HL-60 (cell line): ENCODE results near the gene KLF5.

Experiments used
- DNase-seq, 2 experiments: peaks; one replicate each; pipeline ENCODE4 v3.0.0-alpha.2; 2010 to 2020; ENCODE audit warnings: low read depth in 1 of 2, low spot score in 1 of 2
- H3K27ac ChIP-seq: fragments of 250-450 bp; sonication (Bioruptor Pico); replicated peaks from 2 replicates; pipeline ENCODE4 v1.5.1; 2020; ENCODE audit warnings: mild to moderate bottlenecking, moderate library complexity
- H3K27me3 ChIP-seq: fragments of 250-450 bp; sonication (Bioruptor Pico); 2 replicates; pipeline ENCODE4 v1.5.1; 2021; ENCODE audit warnings: mild to moderate bottlenecking, moderate library complexity; ENCODE audit not compliant: insufficient read depth, poor library complexity, severe bottlenecking
- H3K4me3 ChIP-seq: replicated peaks from 2 replicates; pipeline ENCODE4 v1.5.1; 2011; ENCODE audit warnings: mild to moderate bottlenecking, control low read depth, low read length; ENCODE audit not compliant: insufficient read depth
- GABPA ChIP-seq: IDR thresholded peaks from 2 replicates; pipeline ENCODE4 v1.6.1; 2012; ENCODE audit warnings: low read depth
- POLR2AphosphoS5 ChIP-seq: IDR thresholded peaks from 2 replicates; pipeline ENCODE4 v1.6.1; 2012; ENCODE audit warnings: low read depth
- SPI1 ChIP-seq: IDR thresholded peaks from 2 replicates; pipeline ENCODE4 v1.6.1; 2012; ENCODE audit warnings: low read depth, mild to moderate bottlenecking, borderline replicate concordance
- TF ChIP-seq, protein P1 (sequence below): IDR thresholded peaks from one replicate; pipeline ENCODE4 v1.5.1; 2011; ENCODE audit warnings: low read length, control low read depth, inconsistent platforms; ENCODE audit not compliant: insufficient read depth
- TF ChIP-seq, protein P2 (sequence below): IDR thresholded peaks from 2 replicates; pipeline ENCODE4 v1.6.1; 2012; ENCODE audit warnings: low read depth; ENCODE audit not compliant: insufficient replicate concordance

KLF5 gene

DNA sequence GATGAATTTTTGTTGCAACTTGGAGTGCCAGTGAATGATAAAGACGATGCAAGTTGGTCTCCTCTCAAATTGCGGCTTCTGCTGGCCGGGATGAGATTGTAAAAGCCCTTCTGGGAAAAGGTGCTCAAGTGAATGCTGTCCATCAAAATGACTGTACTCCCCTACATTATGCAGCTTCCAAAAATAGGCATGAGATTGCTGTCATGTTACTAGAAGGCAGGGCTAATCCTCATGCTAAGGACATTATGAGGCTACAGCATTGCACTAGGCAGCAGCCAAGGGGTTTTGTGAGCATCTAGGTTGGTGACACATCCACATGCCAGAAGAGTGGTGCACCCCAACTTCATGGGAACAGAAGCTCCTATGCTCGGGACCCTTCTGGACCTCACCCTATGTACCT is 22.2 kb upstream of the KLF5 start:
- Histone ChIP-seq H3K4me3 (no peak overlapping the region), H3K27ac (no peak overlapping the region), H3K27me3 (no peaks in the 10 kb centered on the region)
- DNase-seq, result no peak
- TF ChIP-seq POLR2AphosphoS5 (no peak), GABPA (no peak), SPI1 (no peak)
- TF ChIP-seq, protein P1, sequence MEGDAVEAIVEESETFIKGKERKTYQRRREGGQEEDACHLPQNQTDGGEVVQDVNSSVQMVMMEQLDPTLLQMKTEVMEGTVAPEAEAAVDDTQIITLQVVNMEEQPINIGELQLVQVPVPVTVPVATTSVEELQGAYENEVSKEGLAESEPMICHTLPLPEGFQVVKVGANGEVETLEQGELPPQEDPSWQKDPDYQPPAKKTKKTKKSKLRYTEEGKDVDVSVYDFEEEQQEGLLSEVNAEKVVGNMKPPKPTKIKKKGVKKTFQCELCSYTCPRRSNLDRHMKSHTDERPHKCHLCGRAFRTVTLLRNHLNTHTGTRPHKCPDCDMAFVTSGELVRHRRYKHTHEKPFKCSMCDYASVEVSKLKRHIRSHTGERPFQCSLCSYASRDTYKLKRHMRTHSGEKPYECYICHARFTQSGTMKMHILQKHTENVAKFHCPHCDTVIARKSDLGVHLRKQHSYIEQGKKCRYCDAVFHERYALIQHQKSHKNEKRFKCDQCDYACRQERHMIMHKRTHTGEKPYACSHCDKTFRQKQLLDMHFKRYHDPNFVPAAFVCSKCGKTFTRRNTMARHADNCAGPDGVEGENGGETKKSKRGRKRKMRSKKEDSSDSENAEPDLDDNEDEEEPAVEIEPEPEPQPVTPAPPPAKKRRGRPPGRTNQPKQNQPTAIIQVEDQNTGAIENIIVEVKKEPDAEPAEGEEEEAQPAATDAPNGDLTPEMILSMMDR, result no peak
- TF ChIP-seq, protein P2, sequence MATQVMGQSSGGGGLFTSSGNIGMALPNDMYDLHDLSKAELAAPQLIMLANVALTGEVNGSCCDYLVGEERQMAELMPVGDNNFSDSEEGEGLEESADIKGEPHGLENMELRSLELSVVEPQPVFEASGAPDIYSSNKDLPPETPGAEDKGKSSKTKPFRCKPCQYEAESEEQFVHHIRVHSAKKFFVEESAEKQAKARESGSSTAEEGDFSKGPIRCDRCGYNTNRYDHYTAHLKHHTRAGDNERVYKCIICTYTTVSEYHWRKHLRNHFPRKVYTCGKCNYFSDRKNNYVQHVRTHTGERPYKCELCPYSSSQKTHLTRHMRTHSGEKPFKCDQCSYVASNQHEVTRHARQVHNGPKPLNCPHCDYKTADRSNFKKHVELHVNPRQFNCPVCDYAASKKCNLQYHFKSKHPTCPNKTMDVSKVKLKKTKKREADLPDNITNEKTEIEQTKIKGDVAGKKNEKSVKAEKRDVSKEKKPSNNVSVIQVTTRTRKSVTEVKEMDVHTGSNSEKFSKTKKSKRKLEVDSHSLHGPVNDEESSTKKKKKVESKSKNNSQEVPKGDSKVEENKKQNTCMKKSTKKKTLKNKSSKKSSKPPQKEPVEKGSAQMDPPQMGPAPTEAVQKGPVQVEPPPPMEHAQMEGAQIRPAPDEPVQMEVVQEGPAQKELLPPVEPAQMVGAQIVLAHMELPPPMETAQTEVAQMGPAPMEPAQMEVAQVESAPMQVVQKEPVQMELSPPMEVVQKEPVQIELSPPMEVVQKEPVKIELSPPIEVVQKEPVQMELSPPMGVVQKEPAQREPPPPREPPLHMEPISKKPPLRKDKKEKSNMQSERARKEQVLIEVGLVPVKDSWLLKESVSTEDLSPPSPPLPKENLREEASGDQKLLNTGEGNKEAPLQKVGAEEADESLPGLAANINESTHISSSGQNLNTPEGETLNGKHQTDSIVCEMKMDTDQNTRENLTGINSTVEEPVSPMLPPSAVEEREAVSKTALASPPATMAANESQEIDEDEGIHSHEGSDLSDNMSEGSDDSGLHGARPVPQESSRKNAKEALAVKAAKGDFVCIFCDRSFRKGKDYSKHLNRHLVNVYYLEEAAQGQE, result no peak

DNA sequence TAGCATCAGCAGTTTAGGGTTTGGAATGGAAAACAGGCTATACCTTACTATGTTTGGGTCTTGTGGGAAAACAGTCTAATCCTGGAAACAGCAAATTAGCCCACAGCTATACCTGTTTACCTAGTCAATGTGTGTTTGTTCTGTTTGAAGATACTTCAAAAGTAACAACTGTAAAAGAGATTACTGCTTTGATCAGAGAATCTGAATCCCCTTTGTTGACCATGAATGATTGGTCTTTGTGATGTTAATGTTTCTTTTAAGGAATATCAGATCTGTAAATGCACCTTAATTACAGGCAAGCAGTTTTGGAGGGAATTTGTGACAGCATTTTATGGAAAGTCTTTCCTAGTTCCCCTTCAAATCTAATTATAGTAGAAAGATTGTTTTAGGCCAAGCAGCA is 20.7 kb upstream of the KLF5 start:
- Histone ChIP-seq H3K27me3 (no peaks in the 10 kb centered on the region), H3K4me3 (no peak overlapping the region), H3K27ac (peak overlapping the region; percentile 59; the same call in 1 of the 2 replicates)
- TF ChIP-seq POLR2AphosphoS5, result no peak
- TF ChIP-seq, protein P1, result no peak
- TF ChIP-seq, protein P2, result no peak
- TF ChIP-seq GABPA, result no peak
- TF ChIP-seq SPI1, result no peak
- no peak for DNase-seq

DNA sequence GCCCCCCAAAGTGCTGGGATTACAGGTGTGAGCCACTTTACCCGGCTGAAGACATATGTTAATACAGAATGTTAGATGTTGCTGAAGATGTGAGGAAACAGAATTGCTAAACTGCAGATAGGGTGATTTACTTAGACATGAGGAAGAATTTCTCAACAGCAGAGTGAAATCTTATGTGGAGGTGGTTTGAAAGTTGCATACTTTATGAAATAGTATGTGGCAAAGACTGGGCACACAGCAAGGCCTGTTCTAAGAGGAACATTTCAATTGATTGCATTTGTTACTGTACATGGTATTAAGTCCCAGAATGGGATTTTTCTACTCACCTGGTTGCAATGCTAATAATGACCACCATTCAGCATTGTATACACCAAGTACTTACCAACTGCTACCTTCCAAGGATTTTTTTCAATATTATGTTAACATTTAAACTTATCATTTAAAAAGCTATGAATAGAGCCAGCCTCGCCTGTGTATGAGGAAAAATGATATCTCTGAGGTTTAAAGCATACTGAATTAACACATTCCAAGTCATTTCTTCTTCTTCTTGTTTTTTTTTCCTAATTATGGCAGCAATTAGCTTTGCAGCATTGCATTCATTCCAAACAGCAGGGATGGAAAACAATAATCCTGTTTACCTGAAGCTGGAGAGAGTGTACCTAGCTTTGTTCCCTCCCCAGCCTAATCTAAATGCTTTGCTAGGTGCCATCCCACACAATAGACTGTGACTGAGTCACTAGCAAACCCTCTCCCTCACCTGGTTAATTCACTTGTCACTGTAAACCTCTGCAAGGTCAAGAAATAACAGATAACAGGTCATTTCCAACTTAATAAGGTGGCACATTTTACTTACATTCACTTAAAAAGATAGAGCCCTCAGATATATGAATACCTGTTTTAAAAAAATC is 19.4 kb upstream of the KLF5 start:
- no peaks in the 10 kb centered on the region for H3K27me3 ChIP-seq
- DNase-seq, result peak in 1 of 2 experiments; percentile 77
- H3K4me3 ChIP-seq, result no peak overlapping the region
- TF ChIP-seq SPI1 (no peak), POLR2AphosphoS5 (peak; percentile 31; the same call in 1 of the 2 replicates)
- H3K27ac ChIP-seq, result peak overlapping the region; percentile 62

DNA sequence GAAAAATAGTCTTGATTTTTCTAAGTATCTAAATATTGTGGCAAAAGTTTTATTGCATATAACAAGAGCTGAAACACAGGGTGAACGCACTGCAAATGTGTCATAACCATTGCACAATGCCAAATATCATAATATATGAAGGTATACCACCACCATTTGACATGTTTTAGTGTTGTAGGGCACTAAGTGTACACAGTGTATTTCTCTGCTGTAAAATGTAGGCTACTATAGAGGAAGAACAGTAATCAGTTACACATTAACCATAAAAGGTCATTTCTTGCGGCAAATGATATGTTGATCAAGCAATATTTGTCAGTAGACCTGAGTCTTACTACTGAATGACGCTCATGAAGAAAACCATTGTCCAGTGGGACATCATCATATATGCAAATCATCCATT is 18.3 kb upstream of the KLF5 start:
- H3K4me3 ChIP-seq, result no peak overlapping the region
- H3K27ac ChIP-seq, result peak overlapping the region; percentile 62
- no peaks in the 10 kb centered on the region for H3K27me3 ChIP-seq
- TF ChIP-seq POLR2AphosphoS5 (no peak), SPI1 (no peak)
- TF ChIP-seq, protein P2, result no peak
- TF ChIP-seq, protein P1, result no peak
- DNase-seq, result peak in 1 of 2 experiments; percentile 10
